Measurements from ENCODE around the gene NOBOX.
A peak's percentile ranks its signal among the peaks of the same experiment; 100 is the strongest.
"Not testable (repeated sequence)": the region's sequence is repeated elsewhere in the genome, so short reads cannot be mapped to it uniquely, and the experiment has no call there.

NOBOX gene

GRCh38 chr7:144391014-144391413 lies 12.5 kb downstream of the NOBOX start:
- DNase-seq = no peak

GRCh38 chr7:144390481-144390880 lies 13.0 kb downstream of the NOBOX start:
- DNase-seq = no peak

DNA sequence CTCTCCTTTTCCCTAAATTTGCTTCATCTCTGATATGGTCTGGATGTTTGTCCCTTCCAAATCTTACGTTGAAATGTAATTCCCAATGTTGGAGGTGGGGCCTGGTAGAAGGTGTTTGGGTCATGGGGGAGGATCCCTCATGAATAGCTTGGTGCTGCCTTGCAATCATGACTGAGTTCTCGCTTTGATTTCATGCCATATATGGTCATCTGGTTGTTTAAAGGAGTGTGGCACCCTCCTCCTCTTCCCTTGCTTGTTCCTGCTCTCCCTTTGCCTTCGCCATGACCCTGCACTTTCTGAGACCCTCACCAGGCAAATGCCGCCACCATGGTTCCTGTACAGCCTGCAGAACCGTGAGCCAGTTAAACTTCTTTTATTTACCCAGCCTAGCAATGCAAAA lies 14.5 kb downstream of the NOBOX start:
- DNase-seq = peak; percentile 24

GRCh38 chr7:144386741-144387140 lies 16.8 kb downstream of the NOBOX start:
- peak; percentile 88 for DNase-seq

DNA sequence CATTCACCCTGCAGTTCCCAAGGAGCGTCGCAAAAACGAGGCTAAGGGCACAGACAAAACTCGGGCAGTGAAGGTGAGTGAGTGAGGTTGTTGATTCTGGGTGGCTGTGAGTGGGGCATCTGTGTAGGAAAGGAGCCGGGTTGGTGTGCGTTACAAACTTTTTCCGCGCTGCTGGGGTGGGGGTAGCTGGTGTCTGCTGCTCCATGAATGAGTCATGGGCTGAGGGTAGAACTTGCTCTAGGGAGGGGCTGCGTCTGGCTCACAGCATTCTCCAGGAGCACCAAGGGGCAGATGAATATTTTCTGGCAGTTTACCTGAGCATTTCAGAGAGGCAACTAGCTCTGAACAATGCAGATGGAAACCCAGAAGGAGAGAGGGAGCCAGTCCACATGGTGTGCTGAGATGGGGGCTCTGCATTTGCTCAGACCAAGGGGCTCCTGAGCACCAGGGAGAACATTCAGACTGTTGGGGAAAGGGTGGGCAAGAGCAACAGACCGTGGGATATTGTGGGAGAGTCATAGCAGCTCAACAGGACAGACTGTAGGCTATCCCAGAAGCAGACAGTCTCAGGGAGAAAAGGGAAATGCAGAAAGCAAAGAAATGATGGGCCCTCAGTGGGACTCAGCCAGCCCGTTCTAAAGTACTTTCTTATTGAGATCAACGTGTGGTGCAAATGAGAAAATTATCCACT lies 18.8 kb downstream of the NOBOX start:
- peak; percentile 71 for DNase-seq

- no peak for DNase-seq
Observed at GRCh38 chr7:144384071-144384470, 19.4 kb downstream of the NOBOX start.

- no peak for DNase-seq
Observed at GRCh38 chr7:144379776-144380384, 23.6 kb downstream of the NOBOX start.

GRCh38 chr7:144378651-144379050 lies 24.8 kb downstream of the NOBOX start:
- no peak for DNase-seq

DNA sequence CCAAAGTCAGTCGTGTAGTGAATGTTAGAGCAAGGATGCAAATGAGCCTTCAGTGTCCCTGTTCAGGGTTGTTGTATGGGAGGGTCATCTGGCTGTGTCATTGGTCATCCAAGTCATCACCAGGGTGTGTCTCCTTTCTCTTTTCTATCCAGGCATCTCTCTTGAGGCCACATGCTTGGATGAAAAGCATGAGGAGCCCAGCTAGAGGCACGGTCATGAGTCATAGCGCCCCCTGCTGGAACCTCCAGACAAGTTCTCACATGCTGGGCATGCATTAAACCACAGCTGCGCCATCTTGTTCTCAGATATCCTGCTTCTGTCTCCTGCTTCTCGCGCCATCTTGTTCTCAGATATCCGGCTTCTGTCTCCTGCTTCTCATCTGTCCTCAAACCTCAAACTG lies 34.3 kb downstream of the NOBOX start:
- not testable (repeated sequence) for DNase-seq

- DNase-seq = not testable (repeated sequence)
Observed at GRCh38 chr7:144367250-144367649, 36.2 kb downstream of the NOBOX start.

DNA sequence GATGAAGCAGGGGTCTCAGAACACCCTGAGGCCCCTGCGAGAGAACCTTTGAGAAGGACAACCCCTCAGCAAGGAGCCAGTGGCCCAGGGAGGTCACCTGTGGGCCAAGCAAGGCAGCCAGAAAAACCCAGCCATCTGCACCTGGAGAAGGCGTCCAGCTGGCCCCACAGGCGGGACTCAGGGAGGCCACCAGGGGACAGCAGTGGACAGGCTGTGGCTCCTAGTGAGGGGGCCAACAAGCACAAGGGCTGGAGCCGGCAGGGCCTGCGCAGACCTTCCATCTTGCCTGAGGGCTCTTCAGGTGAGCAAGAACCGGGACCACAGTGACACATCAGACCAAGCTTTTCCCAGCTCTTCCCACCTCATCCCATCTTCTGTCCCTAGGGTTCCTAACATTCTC lies 38.0 kb downstream of the NOBOX start:
- DNase-seq = not testable (repeated sequence)

DNA sequence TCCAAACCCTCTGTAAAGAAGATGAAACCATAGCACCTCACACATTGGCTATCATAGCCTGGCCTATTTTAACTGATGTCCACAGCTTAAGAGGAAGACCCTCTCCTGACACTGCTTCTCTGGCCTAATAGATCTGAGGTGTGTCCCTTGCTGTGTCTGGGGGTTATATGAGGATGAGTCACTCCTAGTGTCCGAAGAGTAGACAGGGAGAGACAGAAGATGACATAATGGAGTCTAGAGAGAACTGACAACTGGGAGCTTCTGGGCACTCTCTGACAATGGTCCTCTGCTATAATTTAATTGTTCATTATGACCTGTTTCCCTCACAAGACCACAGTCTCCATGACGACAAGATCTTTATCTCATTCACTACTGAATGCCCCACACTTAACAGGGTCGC lies 41.4 kb downstream of the NOBOX start:
- not testable (repeated sequence) for DNase-seq

GRCh38 chr7:144356860-144357259 lies 46.6 kb downstream of the NOBOX start:
- DNase-seq = not testable (repeated sequence)

DNA sequence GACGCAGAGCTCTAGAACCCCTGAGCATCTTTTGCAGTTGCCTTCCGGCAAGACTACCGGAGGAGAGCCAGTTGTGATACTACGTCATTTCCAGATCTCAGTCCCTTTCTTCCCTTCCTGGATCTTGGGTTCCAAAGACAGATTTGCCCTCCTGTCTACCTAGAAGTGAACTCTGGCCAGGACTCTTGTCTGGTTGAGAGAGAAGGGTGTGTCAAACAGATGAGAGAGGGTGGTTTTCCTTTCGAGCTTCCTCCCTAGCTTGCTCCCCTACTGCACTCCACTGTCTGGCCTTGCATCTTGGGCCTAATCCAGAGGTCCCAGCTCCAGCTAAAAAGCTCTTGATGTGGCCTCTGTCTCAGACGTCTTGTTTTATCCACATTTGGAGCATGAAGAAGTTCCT lies 47.3 kb downstream of the NOBOX start:
- not testable (repeated sequence) for DNase-seq

DNA sequence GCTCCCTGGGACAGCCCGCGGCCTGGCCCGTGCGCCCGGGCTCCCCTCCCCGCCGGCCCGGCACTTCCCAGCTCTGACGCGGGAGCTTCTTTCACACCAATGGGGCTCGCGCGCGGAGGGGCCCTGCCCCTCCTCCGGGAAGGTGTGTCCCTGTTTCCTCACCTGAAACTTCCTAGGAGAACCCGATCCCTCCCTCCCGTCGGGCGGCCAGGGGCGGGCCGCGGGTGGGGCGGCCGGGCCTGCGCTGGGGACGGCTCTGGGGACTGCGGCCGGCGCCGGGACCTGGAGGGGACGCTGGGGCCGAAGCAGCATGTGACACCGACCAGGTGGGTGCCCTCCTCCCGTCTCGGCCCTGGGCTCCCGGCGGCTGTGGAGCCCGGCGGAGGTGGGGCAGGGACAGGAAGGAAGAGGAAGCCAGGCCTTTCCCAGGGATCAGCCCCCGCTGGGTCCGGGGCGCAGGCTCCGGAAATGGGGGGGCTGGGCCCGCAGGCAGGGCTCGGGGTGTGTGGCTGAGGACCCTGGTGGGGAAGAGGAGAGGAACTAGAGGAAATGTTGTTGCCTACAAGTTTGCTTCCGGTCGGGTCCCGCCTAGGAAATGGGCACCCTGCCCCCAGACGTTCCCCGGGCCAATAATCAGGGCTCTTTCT lies 48.2 kb downstream of the NOBOX start, which contains the start of gene ARHGEF5:
Gene ARHGEF5 (plus strand): TSS at position 227 of the 647 bp plus-strand sequence. CDS start 7,268 bp downstream, outside the sequence.
- DNase-seq = not testable (repeated sequence)

GRCh38 chr7:144351667-144352066 lies 51.8 kb downstream of the NOBOX start:
- DNase-seq = not testable (repeated sequence)

GRCh38 chr7:144348625-144349024 lies 54.9 kb downstream of the NOBOX start:
- DNase-seq = not testable (repeated sequence)
